NCI-H345 (cell line): ENCODE measurements around the gene ELMO2.
"Not testable (repeated sequence)": the region's sequence is repeated elsewhere in the genome, so short reads cannot be mapped to it uniquely, and the experiment has no call there.

ENCODE experiments used
- DNase-seq: peaks from one replicate; lab custom pipeline; 2025; lab: John Stamatoyannopoulos, UW

Gene ELMO2

GRCh38 chr20:46406986-46407670, 713 bp upstream of the ELMO2 start:
- DNase-seq, result peak; percentile 94

DNA sequence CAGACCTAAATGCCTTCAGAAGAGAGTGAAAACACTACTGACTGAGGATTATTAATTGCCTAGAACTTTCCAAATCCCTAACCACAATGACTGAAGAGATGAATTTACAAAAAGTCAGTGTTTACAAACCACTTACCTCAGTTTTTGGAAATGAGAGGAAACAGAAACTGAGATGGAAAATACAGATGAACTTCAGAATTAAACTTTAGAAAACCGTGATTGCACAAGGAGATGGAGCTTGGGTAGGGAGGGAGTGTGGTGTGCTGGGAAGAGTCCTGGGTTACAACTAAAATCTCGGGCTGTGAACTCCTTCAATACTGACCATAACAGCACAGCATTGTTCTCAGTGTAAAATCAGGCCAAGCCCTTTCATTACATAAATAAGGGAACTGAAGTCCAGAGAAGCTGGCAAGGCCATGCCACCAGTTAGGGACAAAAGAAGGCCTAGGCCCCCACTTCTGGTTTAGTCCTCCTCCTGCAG, 4.0 kb downstream of the ELMO2 start:
- no peak for DNase-seq

GRCh38 chr20:46401478-46401860, 4.9 kb downstream of the ELMO2 start:
- DNase-seq, result no peak

GRCh38 chr20:46400828-46401477, 5.5 kb downstream of the ELMO2 start:
- DNase-seq, result no peak

- no peak for DNase-seq
These were observed 6.2 kb downstream of the ELMO2 start for GRCh38 chr20:46400253-46400652.

DNA sequence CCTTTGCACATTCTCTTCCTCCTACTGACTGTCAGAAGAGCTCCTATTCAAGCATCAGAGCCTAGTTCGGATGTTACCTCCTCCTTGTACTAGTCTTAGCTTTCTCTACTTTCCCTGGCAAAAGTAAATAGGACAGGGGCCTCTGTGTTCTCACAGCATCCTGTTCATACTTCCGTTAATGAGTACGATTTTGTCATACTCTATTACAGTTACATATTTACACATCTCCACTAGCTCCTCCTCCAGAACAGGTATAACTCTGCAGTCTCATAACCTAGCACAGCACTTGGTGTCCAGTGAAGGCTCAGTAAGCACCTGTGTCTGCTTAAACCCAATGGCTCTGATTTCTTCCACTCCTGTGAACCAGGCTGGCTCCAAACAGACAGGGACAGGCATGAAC, 7.0 kb downstream of the ELMO2 start:
- no peak for DNase-seq

- no peak for DNase-seq
These were observed 7.5 kb downstream of the ELMO2 start for GRCh38 chr20:46398963-46399362.

GRCh38 chr20:46396052-46396740, 10.2 kb downstream of the ELMO2 start:
- DNase-seq, result no peak

DNA sequence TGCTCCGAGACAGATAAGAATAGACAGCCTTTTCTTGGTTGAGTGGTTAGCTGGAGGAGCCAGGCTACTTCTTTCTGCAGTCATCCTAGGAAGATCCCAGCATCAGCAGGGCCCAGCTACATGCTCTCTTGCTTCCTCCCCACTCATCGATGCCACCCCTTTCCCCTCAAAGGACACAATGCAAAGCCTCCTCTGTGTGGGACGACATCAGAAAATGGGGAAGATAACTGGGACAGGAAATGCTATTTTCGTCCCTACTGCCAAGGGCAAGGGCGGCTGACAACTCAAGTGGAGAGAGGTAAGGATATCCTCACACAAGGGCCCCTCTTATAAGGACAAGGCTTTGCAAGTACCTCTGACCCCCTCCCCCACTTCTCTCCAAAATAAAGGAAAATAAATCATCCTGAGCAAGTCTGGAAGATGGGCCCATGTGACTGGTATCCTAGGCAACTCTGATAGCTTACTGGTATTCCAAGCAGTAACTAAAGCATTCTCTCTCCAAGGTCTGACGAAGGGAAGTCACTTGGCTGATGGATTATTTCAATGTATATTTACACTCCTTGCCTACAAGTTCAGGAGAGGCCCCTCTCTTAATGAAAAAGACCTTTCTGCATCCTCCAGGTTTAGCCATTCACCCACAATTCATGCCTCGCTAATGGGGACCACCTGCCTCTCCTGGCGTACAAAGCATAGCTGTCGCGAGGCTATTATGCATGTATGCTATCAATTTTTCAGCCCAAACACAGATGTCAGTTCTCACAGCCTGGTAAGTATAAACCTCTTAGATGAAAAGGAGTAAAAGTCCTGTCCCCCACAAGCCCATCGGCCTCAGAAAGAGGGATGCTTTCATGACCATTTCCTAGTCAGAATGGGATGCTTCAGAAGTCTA, 11.3 kb downstream of the ELMO2 start:
- DNase-seq, result no peak

DNA sequence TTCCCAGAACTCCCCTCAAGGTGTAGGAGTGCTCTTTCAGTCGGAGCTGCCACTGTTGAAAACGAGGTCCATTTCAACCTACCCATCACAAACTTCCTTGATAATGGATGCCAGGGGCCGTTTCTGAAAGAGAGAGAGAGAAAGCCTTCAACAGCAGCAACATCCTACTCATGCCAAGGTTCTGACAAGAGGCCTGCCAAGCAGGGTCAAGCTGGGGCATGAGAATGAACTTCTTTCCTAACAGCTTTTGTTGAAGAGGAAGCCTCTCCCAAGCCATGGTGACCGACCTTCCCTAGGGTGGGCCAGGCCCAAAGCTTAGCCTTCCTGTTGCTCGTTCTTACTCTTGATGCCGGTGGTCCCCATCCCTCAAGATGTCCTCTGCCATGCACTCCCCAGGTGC, 12.4 kb downstream of the ELMO2 start:
- no peak for DNase-seq

DNA sequence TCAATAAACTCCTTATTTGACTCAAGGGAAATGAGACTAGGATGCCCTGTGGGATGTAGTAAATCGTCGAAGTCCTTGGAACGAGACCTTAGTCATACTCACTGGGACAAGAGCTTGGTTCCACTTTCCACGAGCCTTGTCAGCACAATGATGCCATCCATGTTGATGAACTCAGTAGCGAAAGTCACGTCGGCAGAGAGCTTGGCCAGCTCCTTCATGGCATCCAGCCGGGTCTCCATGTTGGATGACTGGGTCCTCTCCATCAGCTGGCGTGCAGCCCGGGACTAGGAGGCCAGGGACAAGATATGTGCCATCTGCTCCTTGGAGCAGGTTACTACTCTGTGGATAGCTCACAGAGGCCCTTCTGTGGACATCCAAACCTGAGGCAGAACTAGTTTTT, 17.5 kb downstream of the ELMO2 start:
- no peak for DNase-seq

DNA sequence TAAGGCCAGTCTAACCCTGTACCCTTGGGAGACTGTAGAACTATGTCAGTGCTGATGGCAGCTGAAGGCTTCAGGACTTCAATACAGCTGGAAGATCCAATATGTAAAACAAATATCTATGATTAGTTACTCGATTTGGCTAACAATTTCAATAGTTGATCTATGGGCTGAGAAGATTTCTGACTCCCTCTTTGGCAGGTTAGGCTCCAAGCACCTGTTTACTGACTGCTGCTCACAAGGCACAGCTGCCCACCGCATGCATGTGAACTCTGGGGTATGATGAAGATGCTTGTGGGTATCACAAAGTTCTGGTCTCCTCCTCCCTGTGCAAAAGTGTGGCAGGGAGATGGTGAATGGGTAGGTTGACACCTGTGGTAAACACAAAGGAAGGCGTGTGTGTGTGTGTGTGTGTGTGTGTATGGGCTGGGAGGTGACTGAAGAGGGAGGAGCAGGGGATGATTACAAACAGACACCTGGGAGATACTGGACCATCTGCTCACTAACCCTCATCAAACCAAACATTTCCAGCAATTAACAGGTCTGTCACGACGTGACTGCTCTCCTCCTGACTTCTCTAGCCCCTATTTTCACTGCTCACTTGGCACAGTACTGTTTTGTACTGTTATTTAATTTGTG, 18.1 kb downstream of the ELMO2 start:
- no peak for DNase-seq

DNA sequence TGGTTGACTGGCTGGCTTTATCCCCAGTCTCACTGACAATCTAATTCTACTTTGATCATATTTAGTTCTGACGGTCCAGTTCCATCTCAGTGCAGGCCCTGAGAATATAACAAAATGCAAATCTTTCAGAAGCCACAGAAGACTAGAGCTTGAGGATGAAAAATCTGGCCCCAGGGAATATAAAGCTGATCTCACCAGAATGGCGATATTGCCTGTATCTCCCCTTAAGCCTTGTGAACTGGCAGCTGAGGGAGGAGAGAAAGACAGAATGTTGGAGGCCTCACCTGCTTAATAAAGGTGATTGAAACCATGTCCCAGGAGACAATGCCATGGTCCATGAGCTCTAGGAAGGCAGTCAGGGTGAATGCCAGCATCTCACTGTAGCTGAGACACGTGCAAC, 19.4 kb downstream of the ELMO2 start:
- not testable (repeated sequence) for DNase-seq

DNA sequence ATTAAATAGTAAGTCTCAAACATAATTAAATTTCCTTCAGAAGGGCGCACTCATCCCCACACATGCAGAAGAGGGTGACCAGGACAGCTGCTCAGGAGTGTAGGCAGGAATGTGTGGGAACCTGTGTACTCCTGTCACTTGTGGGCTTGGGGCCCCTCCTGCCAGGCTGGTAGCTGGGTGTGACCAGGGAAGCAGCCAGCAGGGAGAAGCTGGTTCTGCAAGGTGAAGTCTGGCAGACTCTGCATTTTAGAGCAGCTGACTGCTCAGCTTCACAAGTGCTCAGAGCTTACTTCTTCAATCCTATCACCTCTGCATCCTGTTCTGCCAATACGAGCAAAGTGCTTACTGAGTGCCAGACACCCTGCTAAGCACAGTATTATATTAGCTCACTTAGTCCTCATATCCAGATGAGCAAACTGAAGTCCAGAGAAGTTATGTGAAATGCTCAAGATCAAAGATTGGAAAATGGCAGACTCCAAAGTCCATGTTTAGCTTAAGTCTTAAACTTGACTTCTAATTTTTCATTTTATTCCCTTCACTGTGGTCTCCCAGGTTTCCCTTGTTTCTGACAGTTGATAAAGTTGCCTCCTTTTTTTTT, 27.9 kb downstream of the ELMO2 start:
- DNase-seq, result no peak

GRCh38 chr20:46377518-46377917, 28.9 kb downstream of the ELMO2 start:
- no peak for DNase-seq

DNA sequence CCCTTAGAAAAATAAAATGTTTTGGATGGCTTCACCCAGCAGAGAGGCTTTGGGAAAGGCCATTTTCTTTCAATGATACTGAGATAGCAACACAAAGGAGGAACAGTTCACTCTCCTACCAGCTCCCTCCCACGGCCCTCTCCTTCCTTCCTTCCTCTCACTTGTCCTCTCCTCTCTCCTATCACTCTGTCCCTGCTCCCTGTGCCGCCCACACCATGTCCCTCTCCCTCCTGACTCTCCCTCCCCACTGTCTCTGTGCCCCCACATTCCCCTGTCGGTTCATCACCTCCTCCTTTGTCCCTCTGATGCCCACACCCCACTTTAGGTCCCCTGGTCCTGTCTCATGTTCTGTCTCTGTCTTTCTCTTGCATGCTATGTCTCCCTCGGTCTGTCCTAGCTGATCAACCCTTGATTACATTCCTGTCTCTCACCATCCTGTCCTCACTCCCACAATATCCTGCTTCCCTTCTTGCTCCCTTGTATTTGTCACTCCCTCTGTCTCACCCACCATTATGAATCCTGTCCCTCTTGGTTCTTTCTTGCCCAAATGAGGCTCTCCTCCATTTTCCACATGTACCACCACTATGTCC, 30.1 kb downstream of the ELMO2 start:
- no peak for DNase-seq

GRCh38 chr20:46375771-46376170, 30.6 kb downstream of the ELMO2 start:
- no peak for DNase-seq

DNA sequence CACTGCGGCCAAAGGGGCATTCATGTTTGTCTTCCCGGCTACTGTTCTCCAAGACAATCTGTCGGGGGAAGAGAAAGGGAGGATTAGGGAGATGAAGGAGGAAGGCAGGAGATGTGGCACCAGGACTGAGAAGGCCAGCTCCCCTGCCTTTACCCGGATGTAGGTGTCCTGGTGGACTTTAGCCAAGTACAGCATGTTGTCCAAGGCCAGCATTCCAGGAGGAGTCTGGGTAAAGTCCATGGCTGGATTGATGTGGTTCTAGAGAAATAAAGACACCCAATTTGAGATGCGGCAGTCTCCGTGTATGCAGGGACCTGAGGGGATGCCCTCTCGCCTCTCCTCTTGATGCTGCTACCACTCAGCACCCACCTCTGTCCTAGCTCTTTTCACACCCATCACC, 32.0 kb downstream of the ELMO2 start:
- no peak for DNase-seq

- DNase-seq, result no peak
These were observed 34.8 kb downstream of the ELMO2 start for GRCh38 chr20:46371656-46372055.

GRCh38 chr20:46368902-46369268, 37.5 kb downstream of the ELMO2 start:
- DNase-seq, result no peak
